Muscle layer of colon (tissue), 2 donors: ENCODE measurements around the gene POLA1.

Source experiments
- H3K27ac ChIP-seq: one replicate; pipeline ENCODE4 v1.7.0; 2013; ENCODE audit warnings: low read depth, mild to moderate bottlenecking, low read length, moderate library complexity
- H3K27me3 ChIP-seq, 2 donors: one replicate each; pipeline ENCODE4 v1.7.0; 2013; ENCODE audit warnings: low read length in 2 of 2, mild to moderate bottlenecking in 2 of 2; ENCODE audit not compliant: insufficient read depth in 2 of 2, control insufficient read depth in 1 of 2
- H3K36me3 ChIP-seq: one replicate; pipeline ENCODE4 v1.7.0; 2013; ENCODE audit warnings: mild to moderate bottlenecking, low read length; ENCODE audit not compliant: insufficient read depth
- H3K4me1 ChIP-seq: one replicate; pipeline ENCODE4 v1.7.0; 2013; ENCODE audit warnings: mild to moderate bottlenecking, low read length; ENCODE audit not compliant: insufficient read depth
- H3K4me3 ChIP-seq, 2 donors: one replicate each; pipeline ENCODE4 v1.7.0; 2013; ENCODE audit warnings: low read length in 2 of 2, low read depth in 1 of 2, mild to moderate bottlenecking in 1 of 2, moderate library complexity in 1 of 2
- H3K9ac ChIP-seq: one replicate; pipeline ENCODE4 v1.7.0; 2013; ENCODE audit warnings: low read length
- H3K9me3 ChIP-seq: one replicate; pipeline ENCODE4 v1.7.0; 2013; ENCODE audit warnings: mild to moderate bottlenecking, low read length
- donor health status: abdominal sarcoma.
- donor health status: Adenocarcinoma of cecum.

Gene POLA1

DNA sequence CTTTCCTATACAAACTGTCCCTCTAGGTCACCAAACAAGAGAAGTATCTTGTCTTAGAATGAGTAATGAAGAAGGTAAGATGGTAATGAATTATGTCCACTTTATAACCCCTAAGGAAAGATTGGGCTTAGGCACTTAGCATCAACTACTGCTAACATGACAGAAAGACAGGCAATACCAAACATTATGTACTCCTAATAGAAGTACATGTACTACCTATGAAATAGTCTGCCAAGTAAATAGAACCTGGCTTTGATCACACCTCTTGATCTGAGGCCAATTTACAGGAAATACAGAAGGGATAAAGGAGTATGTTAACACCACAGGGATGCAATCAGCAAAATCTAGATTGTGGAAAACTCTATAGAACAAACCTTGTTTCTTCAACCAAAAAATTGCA, 32.4 kb upstream of the POLA1 start:
- H3K4me1 ChIP-seq = no peaks in the 10 kb centered on the region

GRCh38 chrX:24662352-24662751, 31.4 kb upstream of the POLA1 start:
- H3K4me3 ChIP-seq = no peak overlapping the region
- H3K36me3 ChIP-seq = no peaks in the 10 kb centered on the region
- H3K27me3 ChIP-seq = no peaks in the 10 kb centered on the region
- no peaks in the 10 kb centered on the region for H3K4me1 ChIP-seq
- no peak overlapping the region for H3K9ac ChIP-seq
- no peak overlapping the region for H3K27ac ChIP-seq
- H3K9me3 ChIP-seq = no peaks in the 10 kb centered on the region

More for the DNA sequence above, 32.4 kb upstream of the POLA1 start:
- Histone ChIP-seq H3K36me3 (no peaks in the 10 kb centered on the region), H3K9ac (no peak overlapping the region), H3K27ac (no peak overlapping the region), H3K27me3 (no peaks in the 10 kb centered on the region), H3K9me3 (no peaks in the 10 kb centered on the region), H3K4me3 (no peak overlapping the region)

- H3K4me3 ChIP-seq = no peak overlapping the region
- no peak overlapping the region for H3K9ac ChIP-seq
These were observed 25.6 kb upstream of the POLA1 start for GRCh38 chrX:24668111-24668510.

GRCh38 chrX:24672701-24673190, 21.0 kb upstream of the POLA1 start:
- no peaks in the 10 kb centered on the region for H3K4me1 ChIP-seq
- H3K27me3 ChIP-seq = no peaks in the 10 kb centered on the region
- H3K27ac ChIP-seq = no peak overlapping the region
- H3K36me3 ChIP-seq = no peaks in the 10 kb centered on the region
- H3K4me3 ChIP-seq = no peak overlapping the region
- no peaks in the 10 kb centered on the region for H3K9me3 ChIP-seq
- no peak overlapping the region for H3K9ac ChIP-seq

More at GRCh38 chrX:24668111-24668510, 25.6 kb upstream of the POLA1 start:
- no peaks in the 10 kb centered on the region for H3K9me3 ChIP-seq
- no peaks in the 10 kb centered on the region for H3K27me3 ChIP-seq
- H3K4me1 ChIP-seq = no peaks in the 10 kb centered on the region
- H3K27ac ChIP-seq = no peak overlapping the region
- H3K36me3 ChIP-seq = no peaks in the 10 kb centered on the region

DNA sequence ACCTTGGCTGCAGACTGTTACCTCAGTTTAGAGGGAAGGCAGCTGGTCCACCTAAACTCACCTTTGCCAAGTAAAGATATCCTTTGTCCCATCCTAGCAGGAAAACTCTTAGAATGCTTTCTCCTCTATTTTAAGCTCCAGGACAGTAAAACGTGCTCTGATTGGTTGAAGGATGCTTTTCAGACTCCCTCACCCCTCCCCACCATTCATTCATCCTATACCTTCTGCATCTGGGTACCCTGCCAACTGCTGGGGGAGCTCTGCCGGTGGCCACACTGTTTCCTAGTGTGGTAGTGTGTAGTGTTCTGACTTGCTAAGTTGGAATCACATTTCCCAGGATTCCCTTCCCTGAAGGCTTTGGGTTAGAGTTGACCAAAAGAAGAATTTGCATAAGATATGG, 20.3 kb upstream of the POLA1 start:
- Histone ChIP-seq H3K9ac (no peak overlapping the region), H3K36me3 (no peaks in the 10 kb centered on the region), H3K27ac (no peak overlapping the region), H3K4me1 (no peaks in the 10 kb centered on the region), H3K27me3 (no peaks in the 10 kb centered on the region), H3K4me3 (no peak overlapping the region), H3K9me3 (no peaks in the 10 kb centered on the region)

DNA sequence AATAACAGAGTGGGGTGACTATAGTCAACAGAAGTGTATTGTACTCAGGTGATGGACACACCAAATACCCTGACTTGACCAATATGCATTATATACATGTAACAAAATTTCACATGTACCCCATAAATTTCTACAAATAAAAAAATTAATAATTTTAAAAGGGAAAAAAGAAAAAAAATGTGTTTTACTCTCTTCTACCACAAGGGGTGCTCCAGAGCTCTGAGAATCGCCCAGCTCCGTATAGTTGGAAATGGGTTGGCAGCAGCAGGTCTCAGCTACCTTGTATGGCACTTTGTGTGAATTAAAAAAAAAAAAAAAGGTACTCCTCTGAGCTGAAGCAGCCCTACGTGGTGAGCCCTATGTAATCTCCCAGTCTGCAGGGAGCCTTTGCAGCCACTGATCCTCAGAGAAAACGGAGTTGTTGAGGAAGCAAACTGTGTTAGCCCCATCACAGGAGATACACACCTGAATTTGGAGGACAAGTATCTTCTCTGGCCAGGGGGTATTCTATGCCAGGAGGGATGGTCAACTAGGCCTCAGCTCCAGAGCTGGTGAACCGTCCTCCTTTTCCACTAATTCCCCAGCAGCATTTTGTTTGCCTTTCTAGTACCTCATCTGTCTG, 17.2 kb upstream of the POLA1 start:
- Histone ChIP-seq H3K9me3 (no peaks in the 10 kb centered on the region), H3K27me3 (no peaks in the 10 kb centered on the region)

GRCh38 chrX:24682739-24683432, 10.8 kb upstream of the POLA1 start:
- Histone ChIP-seq H3K27ac (no peak overlapping the region), H3K4me3 (no peak overlapping the region), H3K9ac (no peak overlapping the region), H3K36me3 (no peaks in the 10 kb centered on the region), H3K4me1 (no peaks in the 10 kb centered on the region), H3K9me3 (no peaks in the 10 kb centered on the region), H3K27me3 (no peaks in the 10 kb centered on the region)

More for the DNA sequence above, 17.2 kb upstream of the POLA1 start:
- H3K9ac ChIP-seq = no peak overlapping the region
- no peak overlapping the region for H3K27ac ChIP-seq
- H3K4me1 ChIP-seq = no peaks in the 10 kb centered on the region
- H3K4me3 ChIP-seq = no peak overlapping the region
- no peaks in the 10 kb centered on the region for H3K36me3 ChIP-seq

DNA sequence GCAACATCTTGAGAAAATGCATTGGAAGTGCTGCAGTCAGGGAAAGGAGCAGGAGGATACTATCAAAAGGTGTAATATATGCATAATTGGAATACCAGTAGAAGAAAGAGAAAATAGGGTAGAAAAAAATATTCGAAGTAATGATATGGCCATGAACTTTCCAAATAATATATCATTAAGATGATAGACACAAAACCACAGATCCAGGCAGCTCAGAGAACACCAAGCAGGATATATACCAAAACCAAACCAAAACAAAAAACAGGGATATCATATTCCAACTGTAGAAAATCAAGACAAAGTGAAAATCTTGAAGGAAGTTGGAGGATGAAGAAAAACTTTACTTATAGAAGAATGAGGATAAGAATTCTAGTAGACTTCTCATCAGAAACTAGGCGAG, 9.7 kb upstream of the POLA1 start:
- no peak overlapping the region for H3K4me3 ChIP-seq
- no peaks in the 10 kb centered on the region for H3K4me1 ChIP-seq
- no peaks in the 10 kb centered on the region for H3K27me3 ChIP-seq
- H3K9ac ChIP-seq = no peak overlapping the region
- H3K9me3 ChIP-seq = no peaks in the 10 kb centered on the region
- H3K36me3 ChIP-seq = no peaks in the 10 kb centered on the region
- no peak overlapping the region for H3K27ac ChIP-seq

DNA sequence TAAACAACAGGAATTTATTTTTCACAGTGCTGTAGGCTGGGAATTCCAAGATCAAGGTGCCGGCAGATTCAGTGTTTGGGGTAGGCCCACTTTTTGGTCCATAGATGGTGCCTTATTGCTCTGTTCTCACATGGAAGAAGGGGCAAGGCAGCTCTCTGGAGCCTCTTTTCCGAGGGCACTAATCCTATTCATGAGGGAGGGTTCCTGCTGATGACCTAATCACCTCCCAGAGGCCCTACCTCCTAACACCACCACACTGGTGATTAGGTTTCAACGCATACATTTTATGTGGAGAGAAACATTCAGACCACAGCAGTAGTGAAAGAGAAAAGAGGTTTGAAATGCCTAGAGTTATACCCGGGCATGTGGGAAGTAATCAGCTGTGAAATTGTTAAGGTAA, 1.4 kb upstream of the POLA1 start:
- Histone ChIP-seq H3K27me3 (no peaks in the 10 kb centered on the region), H3K36me3 (no peaks in the 10 kb centered on the region), H3K4me3 (no peak overlapping the region), H3K27ac (no peak overlapping the region), H3K4me1 (peaks cover 6% of the 10 kb centered on the region), H3K9ac (no peak overlapping the region), H3K9me3 (no peaks in the 10 kb centered on the region)

DNA sequence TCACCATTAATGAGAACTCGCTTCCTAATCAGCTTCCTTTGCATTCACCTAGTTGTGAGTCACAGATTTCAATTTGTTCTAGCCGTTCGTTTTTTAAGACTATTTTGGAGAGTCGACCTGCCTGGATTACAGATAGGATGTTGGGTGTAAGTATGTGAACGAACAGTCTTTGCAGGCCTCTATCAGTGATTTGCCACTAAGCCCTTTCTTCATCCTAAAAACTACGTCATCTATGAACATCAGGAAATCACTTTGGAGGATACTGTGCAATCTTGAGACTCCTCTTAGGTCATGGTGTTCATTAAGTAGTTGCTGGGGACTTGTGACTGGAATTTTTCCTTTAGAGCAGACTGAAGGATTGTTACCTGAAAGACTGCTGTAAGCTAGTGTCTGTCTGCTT, 1.1 kb downstream of the POLA1 start:
- Histone ChIP-seq H3K27me3 (no peaks in the 10 kb centered on the region), H3K27ac (no peak overlapping the region), H3K4me3 (no peak overlapping the region)

GRCh38 chrX:24696294-24696693, 2.6 kb downstream of the POLA1 start:
- H3K9me3 ChIP-seq = no peaks in the 10 kb centered on the region
- H3K9ac ChIP-seq = no peak overlapping the region
- H3K27me3 ChIP-seq = no peaks in the 10 kb centered on the region
- H3K4me3 ChIP-seq = no peak overlapping the region
- H3K4me1 ChIP-seq = peaks cover 6% of the 10 kb centered on the region
- H3K27ac ChIP-seq = no peak overlapping the region
- no peaks in the 10 kb centered on the region for H3K36me3 ChIP-seq

More for the DNA sequence above, 1.1 kb downstream of the POLA1 start:
- Histone ChIP-seq H3K36me3 (no peaks in the 10 kb centered on the region), H3K9ac (peak overlapping the region; percentile 25), H3K4me1 (peaks cover 6% of the 10 kb centered on the region), H3K9me3 (no peaks in the 10 kb centered on the region)
